ENCODE data around the gene CRADD. TPM values are rescaled to one million over a fixed set of nuclear protein-coding genes. Genes with fewer than 3 reads are reported as not detected.

Gene CRADD
- polyA plus RNA-seq, 1 of the 3 experiments (the other 2 are of a cell fraction) = 13.6 TPM

DNA sequence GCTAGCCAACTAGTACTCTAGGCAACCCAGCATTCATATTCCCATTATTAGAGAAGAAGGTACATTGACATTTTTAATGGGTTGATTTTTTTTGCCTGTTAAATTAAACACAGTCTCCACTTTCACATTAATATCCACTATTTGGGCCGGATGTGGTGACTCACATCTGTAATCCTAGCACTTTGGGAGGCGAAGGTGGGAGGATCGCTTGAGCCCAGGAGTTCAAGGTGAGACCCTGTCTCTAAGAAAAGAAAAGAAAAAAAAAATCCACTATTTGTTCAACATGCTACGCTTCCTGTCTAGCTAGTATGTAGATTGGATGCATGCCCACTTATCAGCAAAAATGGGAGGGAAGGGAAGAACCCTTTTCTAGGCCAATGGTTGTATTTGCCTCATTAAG lies 7.1 kb upstream of the CRADD start:
- ChIA-PET CTCF (no interaction called here), POLR2A (no interaction called here)
- Histone ChIP-seq H3K4me3 (ENCODE audit: low read depth in 2 of 2, low read length in 1 of 2) (no peak overlapping the region), H3K4me1 (ENCODE audit: control insufficient read depth in 1 of 2, insufficient read depth in 2 of 2, low read depth in 1 of 2, low read length in 1 of 2) (no peaks in the 10 kb centered on the region), H3K27ac (ENCODE audit: low read depth in 2 of 2, low read length in 1 of 2) (no peak overlapping the region), H4K20me1 (ENCODE audit: insufficient read depth) (no peaks in the 10 kb centered on the region), H3K9me3 (no peaks in the 10 kb centered on the region), H3K9me2 (no peaks in the 10 kb centered on the region), H3K36me3 (replicated peaks in 1 of 2; ENCODE audit: control insufficient read depth in 1 of 2, insufficient read depth in 2 of 2, low read length in 1 of 2) (no peaks in the 10 kb centered on the region), H3K9ac (no peak overlapping the region), H3K79me2 (ENCODE audit: insufficient read depth) (no peaks in the 10 kb centered on the region), H3F3A (replicated peaks; ENCODE audit: insufficient read depth) (peaks cover 7% of the 10 kb centered on the region), H2AFZ (ENCODE audit: low read depth) (no peak overlapping the region), H3K4me2 (no peak overlapping the region), H3K27me3 (ENCODE audit: insufficient read depth) (no peaks in the 10 kb centered on the region)
- no peak for DNase-seq
- TF ChIP-seq RAD21 (IDR thresholded peaks at IDR 0.05; ENCODE audit: low read length) (no peak), YY1 (IDR thresholded peaks at IDR 0.05; ENCODE audit: low read depth) (no peak), IRF3 (IDR thresholded peaks at IDR 0.05; ENCODE audit: low read depth, low read length) (no peak)
- TF ChIP-seq, protein P1, sequence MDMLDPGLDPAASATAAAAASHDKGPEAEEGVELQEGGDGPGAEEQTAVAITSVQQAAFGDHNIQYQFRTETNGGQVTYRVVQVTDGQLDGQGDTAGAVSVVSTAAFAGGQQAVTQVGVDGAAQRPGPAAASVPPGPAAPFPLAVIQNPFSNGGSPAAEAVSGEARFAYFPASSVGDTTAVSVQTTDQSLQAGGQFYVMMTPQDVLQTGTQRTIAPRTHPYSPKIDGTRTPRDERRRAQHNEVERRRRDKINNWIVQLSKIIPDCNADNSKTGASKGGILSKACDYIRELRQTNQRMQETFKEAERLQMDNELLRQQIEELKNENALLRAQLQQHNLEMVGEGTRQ (IDR thresholded peaks at IDR 0.05; ENCODE audit: borderline replicate concordance, low read depth, low read length) = no peak
- WGBS (ENCODE audit: low lambda C conversion rate) = 81% methylated on average over 4 of the region's 4 CpGs

DNA sequence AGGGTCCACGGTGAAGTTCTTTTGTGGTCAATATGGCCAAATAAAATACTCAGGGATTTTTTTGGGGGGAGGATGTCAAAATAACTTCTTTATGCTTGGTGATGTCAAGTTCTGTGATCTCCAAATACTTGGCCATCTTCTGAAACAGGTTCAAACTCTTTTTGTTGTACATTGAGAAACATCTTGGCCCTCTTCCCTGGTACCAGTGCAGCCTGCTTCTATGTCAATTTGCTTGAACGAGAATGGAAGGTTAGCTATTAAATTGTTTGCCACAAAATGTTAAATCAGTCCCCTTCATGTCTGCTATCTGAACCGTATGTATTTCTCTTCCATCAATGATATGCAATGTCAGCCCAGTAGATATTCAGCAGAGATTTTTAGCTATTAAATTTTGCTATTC lies 6.1 kb upstream of the CRADD start:
- Histone ChIP-seq H4K20me1 (ENCODE audit: insufficient read depth) (no peaks in the 10 kb centered on the region), H3K4me1 (ENCODE audit: control insufficient read depth in 1 of 2, insufficient read depth in 2 of 2, low read depth in 1 of 2, low read length in 1 of 2) (no peaks in the 10 kb centered on the region), H3K27ac (ENCODE audit: low read depth in 2 of 2, low read length in 1 of 2) (peak overlapping the region in 1 of 2 experiments; percentile 23; a peak in 1 of 4 replicates), H3K9me3 (no peaks in the 10 kb centered on the region), H3K79me2 (ENCODE audit: insufficient read depth) (no peaks in the 10 kb centered on the region), H3K36me3 (replicated peaks in 1 of 2; ENCODE audit: control insufficient read depth in 1 of 2, insufficient read depth in 2 of 2, low read length in 1 of 2) (no peaks in the 10 kb centered on the region), H3K9ac (no peak overlapping the region), H3K27me3 (ENCODE audit: insufficient read depth) (no peaks in the 10 kb centered on the region), H3K9me2 (no peaks in the 10 kb centered on the region), H3F3A (replicated peaks; ENCODE audit: insufficient read depth) (peaks cover 7% of the 10 kb centered on the region), H3K4me3 (ENCODE audit: low read depth in 2 of 2, low read length in 1 of 2) (no peak overlapping the region), H2AFZ (ENCODE audit: low read depth) (no peak overlapping the region), H3K4me2 (no peak overlapping the region)
- no peak for DNase-seq
- TF ChIP-seq, protein P2, sequence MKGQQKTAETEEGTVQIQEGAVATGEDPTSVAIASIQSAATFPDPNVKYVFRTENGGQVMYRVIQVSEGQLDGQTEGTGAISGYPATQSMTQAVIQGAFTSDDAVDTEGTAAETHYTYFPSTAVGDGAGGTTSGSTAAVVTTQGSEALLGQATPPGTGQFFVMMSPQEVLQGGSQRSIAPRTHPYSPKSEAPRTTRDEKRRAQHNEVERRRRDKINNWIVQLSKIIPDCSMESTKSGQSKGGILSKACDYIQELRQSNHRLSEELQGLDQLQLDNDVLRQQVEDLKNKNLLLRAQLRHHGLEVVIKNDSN (IDR thresholded peaks at IDR 0.05; ENCODE audit: borderline replicate concordance, low read depth) = no peak
- TF ChIP-seq ZBTB33 (IDR thresholded peaks at IDR 0.05; ENCODE audit: borderline replicate concordance, low read depth) = no peak
- TF ChIP-seq YY1 (IDR thresholded peaks at IDR 0.05; ENCODE audit: low read depth) = no peak
- TF ChIP-seq EZH2phosphoT487 (IDR thresholded peaks at IDR 0.05; ENCODE audit: borderline replicate concordance, low read depth) = no peak
- TF ChIP-seq CTCF (IDR thresholded peaks at IDR 0.05) = no peak
- TF ChIP-seq, protein P1 (IDR thresholded peaks at IDR 0.05; ENCODE audit: borderline replicate concordance, low read depth, low read length) = no peak
- ChIA-PET POLR2A (no interaction called here), CTCF (no interaction called here)
- 81% methylated on average over 3 of the region's 3 CpGs for WGBS (ENCODE audit: low lambda C conversion rate)
